Dermis lymphatic vessel endothelial cell (primary cell): ENCODE results near the gene CLDN6. TPM values are rescaled to one million over a fixed set of nuclear protein-coding genes. Genes with fewer than 3 reads are reported as not detected.

ENCODE experiments used
- total RNA-seq: library from RNA; depleted of rRNA; stranded (reverse); fragments of >200 nt; gene quantifications from 2 replicates; pipeline ENCODE4 v1.2.1, GENCODE V29; 2014

Gene CLDN6
- not detected in 2 replicates for total RNA-seq

GRCh38 chr16:3017794-3018506 is at the start of gene CLDN6:
TSS of gene CLDN6 (minus strand) at chr16:3018183. CDS start at chr16:3016021, 2,162 bp downstream.

GRCh38 chr16:3065069-3065741 is 47.2 kb upstream of the CLDN6 start, which contains the start of gene IL32:
TSS of gene IL32 (plus strand) at chr16:3065640. CDS start at chr16:3065812, 172 bp downstream.

GRCh38 chr16:3045758-3046640 is 28.0 kb upstream of the CLDN6 start, which contains the start of gene MMP25:
TSS of gene MMP25 (plus strand) at chr16:3046561. CDS start at chr16:3046918, 357 bp downstream.

GRCh38 chr16:3036726-3037315 is 18.8 kb upstream of the CLDN6 start, which contains the start of gene BICDL2:
TSS of gene BICDL2 (minus strand) at chr16:3036944. CDS start at chr16:3035496, 1,448 bp downstream.

GRCh38 chr16:3023669-3024478 is 5.9 kb upstream of the CLDN6 start, which contains the start of the genes HCFC1R1 and THOC6:
TSS of gene HCFC1R1 (minus strand) at chr16:3023942. CDS start at chr16:3023941, 1 bp downstream.
TSS of gene THOC6 (plus strand) at chr16:3024035. CDS start at chr16:3024327, 292 bp downstream.

GRCh38 chr16:3020247-3020603 is 2.2 kb upstream of the CLDN6 start, which contains the start of gene TNFRSF12A:
TSS of gene TNFRSF12A (plus strand) at chr16:3020368. CDS start at chr16:3020398, 30 bp downstream.

GRCh38 chr16:3012828-3013420 is 5.1 kb downstream of the CLDN6 start, which contains the start of gene CLDN9:
TSS of gene CLDN9 (plus strand) at chr16:3012923. CDS start at chr16:3013363, 440 bp downstream.

GRCh38 chr16:2980227-2981176 is 37.5 kb downstream of the CLDN6 start, which contains the start of gene PKMYT1:
TSS of gene PKMYT1 (minus strand) at chr16:2980446. CDS start at chr16:2979657, 789 bp downstream.

GRCh38 chr16:2968738-2969544 is 49.0 kb downstream of the CLDN6 start, which contains the start of gene PAQR4:
TSS of gene PAQR4 (plus strand) at chr16:2969348. CDS start at chr16:2969675, 327 bp downstream.

Other genes with a start within 250 kb of the CLDN6 start
- 231 and 332 TPM in 2 replicates for gene ELOB, start 240.9 kb downstream of the CLDN6 start, total RNA-seq
- gene PRSS33, start 230.6 kb downstream of the CLDN6 start, total RNA-seq = not detected in 2 replicates
- gene PRSS41, start 219.7 kb downstream of the CLDN6 start, total RNA-seq = not detected in 2 replicates
- 0.65 and 1.1 TPM in 2 replicates for gene PRSS21, start 200.9 kb downstream of the CLDN6 start, total RNA-seq
- 0.09 TPM in 1 of 2 replicates, not detected in the other for gene ZG16B, start 187.9 kb downstream of the CLDN6 start, total RNA-seq
- gene PRSS22, start 160.0 kb downstream of the CLDN6 start, total RNA-seq = not detected in 2 replicates
- 28.8 and 32.3 TPM in 2 replicates for gene FLYWCH2, start 135.0 kb downstream of the CLDN6 start, total RNA-seq
- 18.4 and 19.9 TPM in 2 replicates for gene FLYWCH1, start 106.3 kb downstream of the CLDN6 start, total RNA-seq
- under 0.01 TPM in 1 of 2 replicates, not detected in the other for gene KREMEN2, start 53.9 kb downstream of the CLDN6 start, total RNA-seq
- gene PAQR4, start 48.8 kb downstream of the CLDN6 start, total RNA-seq = 2.5 and 2.7 TPM in 2 replicates
- gene PKMYT1, start 37.7 kb downstream of the CLDN6 start, total RNA-seq = 0.60 and 0.98 TPM in 2 replicates
- gene CLDN9, start 5.3 kb downstream of the CLDN6 start, total RNA-seq = not detected in 2 replicates
- 15.0 and 30.8 TPM in 2 replicates for gene TNFRSF12A, start 2.2 kb upstream of the CLDN6 start, total RNA-seq
- 2.4 TPM in 2 replicates for gene HCFC1R1, start 5.8 kb upstream of the CLDN6 start, total RNA-seq
- gene THOC6, start 5.9 kb upstream of the CLDN6 start, total RNA-seq = 14.7 and 21.3 TPM in 2 replicates
- gene BICDL2, start 18.8 kb upstream of the CLDN6 start, total RNA-seq = not detected in 2 replicates
- under 0.01 TPM in 1 of 2 replicates, not detected in the other for gene MMP25, start 28.4 kb upstream of the CLDN6 start, total RNA-seq
- gene IL32, start 47.5 kb upstream of the CLDN6 start, total RNA-seq = 5.2 and 9.9 TPM in 2 replicates
- not detected in 2 replicates for gene ZSCAN10, start 81.1 kb upstream of the CLDN6 start, total RNA-seq
- gene ZNF205, start 94.4 kb upstream of the CLDN6 start, total RNA-seq = 10.6 and 13.4 TPM in 2 replicates
- 2.7 and 4.3 TPM in 2 replicates for gene ZNF213, start 116.8 kb upstream of the CLDN6 start, total RNA-seq
- gene OR1F1, start 170.0 kb upstream of the CLDN6 start, total RNA-seq = not detected in 2 replicates
- gene ZNF200, start 217.0 kb upstream of the CLDN6 start, total RNA-seq = 9.2 and 10.8 TPM in 2 replicates
- gene MEFV, start 238.4 kb upstream of the CLDN6 start, total RNA-seq = not detected in 2 replicates